Endometrial microvascular endothelial cells (primary cell): ENCODE data around the gene AP3S1. TPM values are rescaled to one million over a fixed set of nuclear protein-coding genes. Genes with fewer than 3 reads are reported as not detected.
"Not testable (repeated sequence)": the region's sequence is repeated elsewhere in the genome, so short reads cannot be mapped to it uniquely, and the experiment has no call there.

Experiments
- in situ Hi-C: cut with HindIII; loops from 2 replicates; pipeline ENCODE4 v1.10.0; 2017; ENCODE audit warnings: low sequenced_read_pairs, low pct_unique_long_range_greater_than_20kb; ENCODE audit errors: inconsistent ontology term
- total RNA-seq: library from RNA; depleted of rRNA; stranded (reverse); fragments of >200 nt; gene quantifications from one replicate; pipeline ENCODE4 v1.2.3, GENCODE V29; 2015; ENCODE audit errors: inconsistent ontology term

AP3S1 gene
- total RNA-seq, 1 donor from 2014 or later = 47.9 TPM

DNA sequence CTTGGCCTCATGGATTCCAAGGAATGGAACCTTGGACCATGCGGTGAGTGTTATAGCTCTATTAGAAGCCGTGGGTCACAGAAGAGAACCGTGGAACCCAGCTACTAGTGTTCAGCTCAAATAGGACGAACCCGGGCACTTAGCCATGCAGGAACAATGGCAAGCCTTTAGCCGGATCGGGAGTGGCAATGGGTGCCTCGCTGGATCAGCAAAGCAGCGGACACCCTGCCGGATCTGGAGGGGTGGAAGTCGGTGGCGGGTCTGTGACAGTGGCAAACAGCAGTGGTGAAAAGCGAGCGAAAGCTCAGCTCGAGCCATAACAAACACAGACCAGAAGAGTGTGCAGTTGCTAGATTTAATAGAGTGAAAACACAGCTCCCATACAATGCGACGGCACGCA is 22.9 kb upstream of the AP3S1 start:
- in situ Hi-C loops = no loop called here

GRCh38 chr5:115820846-115821245 is 20.9 kb upstream of the AP3S1 start:
- in situ Hi-C loops = no loop called here

- in situ Hi-C loops = not testable (repeated sequence)
Measured at GRCh38 chr5:115824983-115825382, 16.8 kb upstream of the AP3S1 start.

- in situ Hi-C loops = no loop called here
Measured at GRCh38 chr5:115825948-115826347, 15.8 kb upstream of the AP3S1 start.

- in situ Hi-C loops = no loop called here
Measured at GRCh38 chr5:115829913-115830312, 11.8 kb upstream of the AP3S1 start.

GRCh38 chr5:115831163-115831768 is 10.5 kb upstream of the AP3S1 start:
- in situ Hi-C loops = no loop called here

- in situ Hi-C loops = no loop called here
Measured at GRCh38 chr5:115835481-115835880, 6.3 kb upstream of the AP3S1 start.

DNA sequence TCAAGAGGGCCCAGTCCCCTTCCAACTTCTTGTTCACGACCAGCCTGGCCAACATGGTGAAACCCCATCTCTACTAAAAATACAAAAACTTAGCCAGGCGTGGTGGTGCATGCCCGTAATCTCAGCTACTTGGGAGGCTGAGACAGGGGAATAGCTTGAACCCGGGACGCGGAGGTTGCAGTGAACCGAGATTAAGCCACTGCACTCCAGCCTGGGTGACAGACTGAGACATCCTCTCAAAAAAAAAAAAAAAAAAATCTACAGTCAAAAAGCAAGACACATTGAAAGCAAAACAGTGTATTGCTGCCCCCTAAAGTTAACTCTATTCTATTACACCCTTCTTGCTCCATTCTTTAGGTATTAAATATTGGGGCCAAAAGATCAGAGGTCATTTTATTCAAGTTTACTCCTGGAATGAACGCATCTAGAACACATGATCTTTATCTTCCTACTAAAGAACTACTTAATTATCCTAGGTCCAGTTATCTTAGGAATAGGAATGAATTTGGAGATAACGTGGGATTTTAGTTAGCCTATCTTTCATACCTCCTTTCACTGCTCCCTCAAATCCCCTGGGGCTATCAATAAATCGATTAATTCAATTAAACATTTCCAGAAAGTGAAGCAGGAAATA is 2.7 kb upstream of the AP3S1 start:
- in situ Hi-C loops = no loop called here

DNA sequence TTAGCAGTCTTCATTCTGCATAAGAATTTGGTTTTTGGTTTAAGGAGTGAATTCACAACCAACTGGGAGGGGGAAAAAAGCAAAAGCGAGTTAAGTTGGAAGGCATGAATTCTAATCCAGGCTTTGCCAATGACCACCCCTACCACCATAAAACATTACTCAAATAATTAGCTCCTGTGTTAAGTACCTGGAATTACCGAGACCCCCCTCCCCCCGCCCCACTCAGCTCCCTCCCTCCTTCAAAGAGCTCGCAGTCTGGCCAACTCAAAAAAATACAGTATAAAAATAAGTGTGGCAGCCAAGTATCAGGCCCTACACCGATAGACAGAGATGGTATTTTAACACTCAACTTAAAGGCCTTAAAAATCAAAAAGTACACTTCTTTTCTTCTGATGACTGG is 862 bp upstream of the AP3S1 start:
- in situ Hi-C loops = no loop called here

DNA sequence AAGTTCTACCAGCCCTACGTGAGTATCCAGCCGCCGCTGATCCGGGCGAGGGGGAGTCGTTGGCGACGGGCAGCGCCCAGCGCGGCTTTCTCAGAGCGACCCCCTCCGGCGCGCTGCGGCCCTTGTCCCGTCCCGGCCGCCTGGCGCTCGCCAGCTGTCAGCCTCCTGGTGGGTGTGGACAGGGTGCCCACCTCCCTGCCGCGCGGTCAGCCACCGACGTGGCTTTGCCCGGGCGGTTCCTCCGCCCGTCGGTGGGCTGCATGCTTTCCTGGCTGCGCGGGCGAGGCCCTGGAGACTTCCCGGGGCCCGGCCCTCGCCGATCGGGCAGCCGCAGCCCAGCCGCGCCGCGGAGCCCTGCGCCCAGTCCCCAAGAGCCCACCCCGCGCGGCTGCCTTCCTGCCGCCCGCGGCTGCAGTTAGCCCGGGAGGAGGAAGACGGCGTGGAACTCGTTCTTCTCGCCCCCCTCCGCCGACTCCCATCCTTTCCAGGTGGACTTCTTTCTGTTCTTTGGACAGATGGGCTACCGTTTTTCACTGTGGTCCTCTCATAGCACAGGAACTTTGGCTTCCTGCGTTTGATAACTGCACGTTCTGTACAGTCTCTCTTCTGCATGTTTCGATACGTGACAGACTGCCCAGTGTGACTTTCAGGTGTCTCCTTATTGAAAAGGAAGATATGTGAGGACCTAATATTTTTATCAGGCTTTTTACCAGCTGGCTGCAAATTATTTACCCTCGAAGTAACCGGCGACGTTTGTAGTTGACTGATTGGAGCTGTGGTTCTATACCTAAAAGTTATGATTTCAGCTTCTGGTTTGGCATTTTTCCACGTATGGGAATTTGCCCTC is 577 bp downstream of the AP3S1 start:
- in situ Hi-C loops = no loop called here

DNA sequence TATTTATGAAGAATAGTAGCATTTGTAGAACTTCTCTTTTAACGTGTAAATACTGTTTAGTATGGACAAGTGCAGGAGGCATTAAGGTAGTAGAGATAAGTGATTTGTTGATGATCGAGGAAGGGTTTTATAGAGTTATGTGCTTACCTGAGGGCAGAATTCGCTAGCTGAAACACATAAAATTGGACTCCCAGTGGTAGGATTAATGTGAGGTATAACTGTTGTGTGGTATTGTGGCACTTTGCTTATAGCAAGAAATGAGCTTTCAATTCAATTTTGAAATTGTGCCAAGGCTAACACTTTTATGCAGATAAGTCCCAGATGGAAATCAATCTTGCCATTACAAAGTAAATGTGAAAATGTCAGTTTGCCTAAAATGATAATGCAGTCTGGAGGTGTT is 1.2 kb downstream of the AP3S1 start:
- in situ Hi-C loops = no loop called here

GRCh38 chr5:115843444-115844130 is 1.9 kb downstream of the AP3S1 start:
- in situ Hi-C loops = no loop called here

- in situ Hi-C loops = no loop called here
Measured at GRCh38 chr5:115844321-115844817, 2.6 kb downstream of the AP3S1 start.

DNA sequence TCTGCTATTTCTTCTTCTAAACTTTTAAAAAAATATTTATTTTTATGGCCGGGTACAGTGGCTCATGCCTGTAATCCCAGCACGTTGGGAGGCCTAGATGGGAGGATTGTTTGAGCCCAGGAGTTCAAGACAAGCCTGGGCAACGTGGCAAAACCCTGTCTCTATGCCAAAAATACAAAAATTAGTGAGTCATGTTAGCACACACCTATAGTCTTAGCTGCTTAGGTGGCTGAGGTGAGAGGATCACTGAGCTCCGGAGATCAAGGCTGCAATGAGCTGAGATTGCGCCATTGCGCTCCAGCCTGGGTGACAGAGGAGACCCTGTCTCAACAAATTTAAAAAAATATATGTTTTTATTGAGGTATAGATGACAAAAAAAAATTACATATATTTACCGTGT is 5.6 kb downstream of the AP3S1 start:
- in situ Hi-C loops = no loop called here

GRCh38 chr5:115849258-115849798 is 7.6 kb downstream of the AP3S1 start:
- in situ Hi-C loops = no loop called here

DNA sequence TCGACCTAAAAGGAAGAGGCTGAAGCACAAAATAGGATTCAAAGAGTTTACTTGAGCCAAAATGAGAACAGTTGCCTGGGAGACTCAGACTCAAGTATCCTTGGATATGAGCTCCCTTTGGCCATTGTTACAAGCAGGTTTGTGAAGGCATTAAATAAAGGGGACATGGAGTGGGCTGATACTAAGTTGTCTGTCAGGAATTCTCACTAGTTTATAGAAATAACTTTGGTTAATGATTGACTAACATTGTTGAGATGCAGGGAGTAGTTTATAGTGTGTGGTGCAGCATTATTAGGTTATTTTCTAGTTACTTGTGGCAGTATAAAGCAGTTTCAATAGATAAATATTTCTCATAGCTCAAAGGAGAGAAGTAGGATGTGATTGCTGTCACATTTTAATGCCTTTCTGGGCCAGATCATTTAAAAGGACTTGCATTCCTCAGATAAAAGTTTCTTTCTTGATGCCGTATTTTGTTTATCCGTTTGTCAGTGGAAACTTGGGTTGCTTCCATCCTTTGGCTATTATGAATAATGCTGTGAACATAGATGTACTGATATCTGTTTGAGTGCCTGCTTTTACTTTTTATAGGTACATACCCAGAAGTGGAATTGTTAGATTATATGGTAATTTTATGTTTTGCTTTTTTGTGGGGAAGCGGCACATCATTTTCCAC is 9.1 kb downstream of the AP3S1 start:
- in situ Hi-C loops = no loop called here

GRCh38 chr5:115854139-115854538 is 12.4 kb downstream of the AP3S1 start:
- in situ Hi-C loops = no loop called here

GRCh38 chr5:115855959-115856358 is 14.2 kb downstream of the AP3S1 start:
- in situ Hi-C loops = no loop called here

- in situ Hi-C loops = no loop called here
Measured at GRCh38 chr5:115857057-115857479, 15.3 kb downstream of the AP3S1 start.
